ENCODE data around the gene ERBB2. TPM values are rescaled to one million over a fixed set of nuclear protein-coding genes. Genes with fewer than 3 reads are reported as not detected.

Gene ERBB2
- total and polyA plus RNA-seq, 9 of the 15 experiments (the other 6 are each of a cell fraction or from before 2014, with no cell fraction given), result 0.74 to 5.6 (median 3.3) TPM

GRCh38 chr17:39663340-39663687 lies 36.5 kb upstream of the ERBB2 start:
- FAIRE-seq (no peak), ATAC-seq (no peak), DNase-seq (ENCODE audit: extremely low read depth in 1 of 4, low spot score in 3 of 4) (peak in 2 of 4 experiments; percentile 45 to 46)
- H3K9ac ChIP-seq (ENCODE audit: insufficient read depth in 1 of 2, low read depth in 2 of 2, low read length in 2 of 2), result no peak overlapping the region
- BruUV-seq (replicated peaks), result no TSS peak
- H3K27ac ChIP-seq (ENCODE audit: extremely low read depth, low read depth, low read length), result no peak overlapping the region
- POLR2A ChIA-PET, result interaction anchor here (0.7 to 1.0 kb wide), 3 partner anchors 12 to 25 kb away, joined by 3 to 4 read pairs (median 4); partner anchors contain the start of gene PGAP3
- H4K20me1 ChIP-seq (replicated peaks; ENCODE audit: control insufficient read depth, insufficient read depth, low read length), result no peaks in the 10 kb centered on the region
- in situ Hi-C loops (cut with MboI), result no loop called here
- no peak overlapping the region for H2AFZ ChIP-seq (ENCODE audit: low read depth, low read length)
- H3K79me2 ChIP-seq (ENCODE audit: control insufficient read depth, insufficient read depth, low read length), result 0 out of 3 replicates have a peak, but pooled peaks cover 2% of the 10 kb centered on the region
- CTCF ChIA-PET (ENCODE audit: low intra/inter-chr PET ratio), result interaction anchor here (0.7 kb wide), 1 partner anchor 10 kb away, joined by 3 read pairs; no protein-coding TSS in a partner anchor
- H3K27me3 ChIP-seq (ENCODE audit: control insufficient read depth in 2 of 2, insufficient read depth in 2 of 2, low read length in 2 of 2), result no peaks in the 10 kb centered on the region
- intact Hi-C loops (cut with micrococcal nuclease), result no loop called here
- TF ChIP-seq ZNF184 (CRISPR knock-in tag; IDR thresholded peaks at IDR 0.05) (no peak), VEZF1 (CRISPR knock-in tag; IDR thresholded peaks at IDR 0.05) (peak; percentile 63; the same call in 1 of the 2 replicates), POLR2G (IDR thresholded peaks at IDR 0.05; ENCODE audit: low read depth, low read length) (0 out of 2 replicates have a peak, but pooled peaks have one; percentile 2), IFI16 (CRISPR knock-in tag; IDR thresholded peaks at IDR 0.05) (no peak), KLF16 (IDR thresholded peaks at IDR 0.05) (no peak), CREBBP (IDR thresholded peaks at IDR 0.05; ENCODE audit: low read depth, low read length) (no peak), ZNF609 (CRISPR knock-in tag; IDR thresholded peaks at IDR 0.05; ENCODE audit: borderline replicate concordance) (no peak), ZNF384 (IDR thresholded peaks at IDR 0.05; ENCODE audit: low read depth, low read length) (0 out of 2 replicates have a peak, but pooled peaks have one; percentile 66), ZNF740 (CRISPR knock-in tag; IDR thresholded peaks at IDR 0.05) (no peak), ZNF740 (tag; IDR thresholded peaks at IDR 0.05) (peak in 1 of 2 experiments; percentile 26; a peak in 1 of 4 replicates), ZNF121 (CRISPR knock-in tag; conservative IDR thresholded peaks at IDR 0.05) (no peak), ZBTB7A (IDR thresholded peaks at IDR 0.05; ENCODE audit: borderline replicate concordance, control insufficient read depth, low read depth, low read length) (peak; percentile 46; the same call in 1 of the 2 replicates), TFAP4 (CRISPR knock-in tag; IDR thresholded peaks at IDR 0.05; ENCODE audit: borderline replicate concordance) (no peak), KAT7 (CRISPR knock-in tag; IDR thresholded peaks at IDR 0.05; ENCODE audit: borderline replicate concordance) (no peak)
- no peaks in the 10 kb centered on the region for H3K9me3 ChIP-seq (replicated peaks; ENCODE audit: control insufficient read depth, insufficient read depth, low read depth, low read length)
- H3K36me3 ChIP-seq (ENCODE audit: control insufficient read depth, insufficient read depth, low read length), result peaks cover 47% of the 10 kb centered on the region; the same call in 1 of the 3 replicates
- H3K4me3 ChIP-seq, result no peak overlapping the region
- peaks cover 25 to 82% of the 10 kb centered on the region in 2 experiments for H3K4me1 ChIP-seq (replicated peaks in 1 of 2; ENCODE audit: control insufficient read depth in 2 of 2, insufficient read depth in 2 of 2, low read length in 2 of 2)
- WGBS (ENCODE audit: insufficient coverage, low coverage, missing lambda C conversion rate), result 35% methylated on average over 3 of the region's 4 CpGs
- H3K9me1 ChIP-seq (ENCODE audit: control insufficient read depth, insufficient read depth, low read length), result no peaks in the 10 kb centered on the region
- H3K4me2 ChIP-seq (ENCODE audit: insufficient read depth, low read length), result no peak overlapping the region
